Measurements from ENCODE around the gene MAPK8IP3.

- TF ChIP-seq POLR2A (IDR thresholded peaks at IDR 0.05): no peak
- no peak for TF ChIP-seq CTCF (IDR thresholded peaks at IDR 0.05)
These were observed 103.3 kb downstream of the MAPK8IP3 start for GRCh38 chr16:1809281-1809801.

All from Peyer's patch (tissue), 4 donors.